ENCODE results near the gene AHCYL2.
"Not testable (repeated sequence)": the region's sequence is repeated elsewhere in the genome, so short reads cannot be mapped to it uniquely, and the experiment has no call there.

AHCYL2 gene

DNA sequence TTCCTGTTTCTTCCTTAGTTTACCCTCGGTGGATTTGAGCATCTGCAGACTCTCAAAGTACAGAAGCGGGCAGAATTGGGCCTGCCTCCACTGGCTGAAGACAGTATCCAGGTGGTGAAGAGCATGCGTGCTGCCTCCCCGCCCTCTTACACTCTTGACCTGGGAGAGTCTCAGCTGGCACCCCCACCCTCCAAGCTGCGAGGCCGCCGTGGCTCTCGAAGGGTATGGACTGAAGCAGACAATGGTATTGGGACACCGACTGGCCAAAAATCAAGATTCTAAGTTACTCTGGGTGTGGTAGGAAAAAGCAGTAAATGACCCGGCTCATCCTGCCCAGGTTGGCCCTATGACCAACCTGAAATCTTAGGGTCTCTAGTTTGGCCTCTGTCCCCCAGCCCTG is 231.6 kb downstream of the AHCYL2 start:
- DNase-seq (ENCODE audit: low spot score) = no peak

DNA sequence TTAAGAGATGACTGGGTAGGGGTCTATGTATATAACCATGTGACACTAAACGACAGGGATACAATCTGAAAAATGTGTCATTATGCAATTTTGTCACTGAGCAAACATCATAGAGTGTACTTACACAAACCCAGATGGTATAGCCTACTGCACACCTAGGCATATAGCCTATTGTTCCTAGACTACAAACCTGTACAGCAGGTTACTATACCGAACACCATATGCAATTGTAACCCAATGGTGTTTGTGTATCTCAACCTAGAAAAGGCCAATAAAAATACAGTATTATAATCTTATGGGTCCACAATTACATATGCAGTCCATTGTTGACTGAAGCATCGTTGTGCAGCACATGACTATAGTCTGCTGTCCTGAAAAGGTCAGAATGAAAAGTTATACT is 232.3 kb downstream of the AHCYL2 start:
- DNase-seq (ENCODE audit: low spot score) = no peak

DNA sequence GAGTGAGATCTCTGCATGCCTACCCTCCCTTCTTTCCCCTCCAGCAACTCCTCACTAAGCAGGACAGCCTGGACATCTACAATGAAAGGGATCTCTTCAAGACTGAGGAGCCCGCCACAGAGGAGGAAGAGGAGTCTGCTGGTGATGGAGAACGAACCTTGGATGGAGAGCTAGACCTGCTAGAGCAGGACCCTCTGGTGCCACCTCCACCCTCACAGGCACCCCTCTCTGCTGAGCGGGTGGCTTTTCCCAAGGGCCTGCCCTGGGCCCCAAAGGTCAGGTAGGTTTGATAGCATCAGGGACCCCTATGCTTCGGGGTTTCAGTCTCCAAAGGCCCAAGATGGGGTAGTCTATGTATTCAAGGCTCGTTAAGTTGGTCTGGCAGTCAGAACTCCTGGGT is 233.3 kb downstream of the AHCYL2 start:
- no peak for DNase-seq (ENCODE audit: low spot score)

DNA sequence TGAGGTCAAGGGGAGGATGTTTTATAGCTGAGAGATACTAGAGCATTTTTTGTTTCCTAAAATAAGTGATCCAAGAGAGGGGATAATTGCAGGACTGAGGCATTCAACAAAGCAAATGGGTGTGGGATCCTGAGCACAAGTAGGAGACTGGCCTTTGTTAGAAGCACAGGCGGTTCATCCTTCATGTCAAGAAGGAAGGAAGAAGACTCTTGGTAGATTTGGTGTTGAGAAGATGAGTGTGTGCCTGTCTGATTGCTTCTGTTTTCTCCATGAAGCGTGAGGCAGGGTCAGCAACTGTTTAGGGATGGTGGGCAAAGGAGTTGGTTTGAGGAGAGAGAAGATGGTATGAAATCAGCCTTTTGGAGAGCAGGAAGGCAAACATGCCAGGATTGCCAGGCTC is 237.0 kb downstream of the AHCYL2 start:
- no peak for DNase-seq (ENCODE audit: low spot score)

DNA sequence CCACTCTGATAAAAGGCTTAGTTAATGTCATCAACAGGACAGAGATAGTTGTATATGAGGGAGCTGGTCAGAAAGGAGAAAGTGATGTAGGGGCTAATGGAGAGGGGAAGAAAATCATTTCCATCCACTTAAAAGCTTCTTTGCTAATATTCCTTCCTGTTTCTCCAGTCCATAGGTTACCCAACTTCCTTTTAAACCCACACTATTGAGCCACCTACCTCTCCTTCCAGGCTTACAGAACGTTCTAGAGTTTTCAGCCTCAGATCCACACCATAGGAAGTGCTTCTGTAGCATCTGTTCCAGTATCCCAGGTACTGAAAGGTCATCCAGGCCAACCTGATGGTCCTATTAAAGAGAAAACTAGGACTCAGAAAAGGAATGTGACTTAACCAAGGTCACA is 237.6 kb downstream of the AHCYL2 start:
- no peak for DNase-seq (ENCODE audit: low spot score)

DNA sequence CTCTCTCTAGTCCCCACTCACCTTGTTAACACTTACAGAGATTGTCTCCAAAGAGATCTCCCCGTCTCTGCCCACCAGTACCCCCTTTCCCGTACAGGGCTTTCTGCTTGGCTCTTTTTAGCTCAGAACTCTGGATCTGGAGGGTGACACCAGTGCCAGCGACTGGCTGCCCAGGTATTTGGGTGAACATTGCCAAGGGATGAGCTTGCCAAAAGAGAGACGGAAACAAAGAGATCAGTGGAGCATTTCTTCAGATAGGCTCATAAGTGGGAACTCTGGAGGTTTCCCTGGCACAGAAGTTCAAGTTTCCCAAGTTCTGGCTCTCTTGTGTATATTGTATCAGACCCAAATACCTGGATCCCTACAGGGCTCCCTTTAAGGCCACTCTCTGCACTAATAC is 239.4 kb downstream of the AHCYL2 start:
- no peak for DNase-seq (ENCODE audit: low spot score)

DNA sequence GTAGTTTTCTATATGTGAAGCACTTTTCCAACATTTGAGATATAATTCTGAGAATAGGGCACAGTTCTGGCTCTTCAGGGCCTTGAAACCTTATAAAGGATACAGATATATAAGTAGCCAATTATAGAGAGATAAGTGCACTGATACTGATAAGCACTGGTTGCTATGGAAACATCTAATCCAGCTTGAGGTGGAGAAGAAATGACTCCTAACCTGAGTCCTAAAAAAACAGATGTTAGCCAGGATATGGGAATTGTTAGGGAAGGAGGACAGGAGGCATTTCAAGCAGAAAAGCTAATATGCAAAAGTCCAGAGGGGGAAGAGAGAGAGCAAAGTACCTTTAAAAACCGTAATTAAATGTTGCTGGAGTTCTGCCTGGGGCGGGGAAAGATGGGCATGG is 240.2 kb downstream of the AHCYL2 start:
- DNase-seq (ENCODE audit: low spot score) = no peak

DNA sequence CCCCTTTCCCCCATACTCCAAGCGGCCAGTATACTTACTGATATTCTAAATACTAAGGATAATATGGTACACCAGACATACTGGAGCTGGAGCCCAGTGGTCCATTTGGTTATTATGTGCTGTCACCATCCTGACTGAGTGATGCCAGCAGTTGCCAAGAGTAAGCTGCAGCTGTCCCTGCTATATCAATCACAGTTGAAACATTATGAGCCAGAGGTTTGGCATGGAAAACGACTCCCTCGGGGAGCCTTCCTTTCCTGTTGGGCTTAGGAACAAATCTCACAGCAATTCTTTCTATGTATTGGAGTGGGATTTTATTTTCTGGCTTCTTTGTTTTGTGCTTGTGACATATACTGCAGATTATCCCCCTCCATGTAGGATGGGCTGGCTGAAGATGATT is 242.0 kb downstream of the AHCYL2 start:
- no peak for DNase-seq (ENCODE audit: low spot score)

DNA sequence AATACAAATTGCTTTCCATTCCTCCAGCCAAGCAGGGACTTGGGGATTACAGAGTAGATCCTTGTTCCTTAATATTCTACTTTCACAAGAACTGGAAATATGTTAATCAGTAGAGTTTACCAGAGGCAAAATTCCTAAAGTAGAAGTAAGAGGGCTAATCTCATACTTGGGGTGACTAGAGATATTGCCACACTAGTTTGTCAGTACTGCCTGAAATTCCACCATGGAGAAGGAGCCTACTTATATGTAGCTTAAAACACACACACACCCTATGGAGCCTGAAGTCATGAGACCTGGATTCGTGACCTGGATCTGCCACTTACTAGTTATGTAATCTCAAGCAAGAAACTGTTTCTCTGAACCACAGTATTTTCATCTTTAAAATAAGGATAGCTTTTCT is 243.3 kb downstream of the AHCYL2 start:
- DNase-seq (ENCODE audit: low spot score) = no peak

DNA sequence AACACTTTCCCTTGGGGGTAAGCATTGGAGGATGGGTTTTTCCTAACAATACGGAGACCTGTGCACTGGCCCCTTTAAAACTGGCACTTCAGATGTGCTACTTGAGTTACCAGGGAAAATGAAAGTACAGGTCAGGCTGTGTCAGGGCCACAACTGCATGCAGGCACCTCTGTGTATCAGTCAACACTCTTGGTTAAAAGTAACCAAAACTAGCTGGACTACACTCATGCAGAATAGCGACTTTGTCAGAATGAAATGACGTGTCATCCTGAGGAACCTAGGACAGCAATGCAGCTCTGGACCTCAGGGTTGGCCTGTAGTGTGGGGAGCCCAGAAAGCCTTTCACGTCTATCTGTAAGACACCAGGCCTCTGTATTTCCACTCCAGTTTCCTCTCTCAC is 243.7 kb downstream of the AHCYL2 start:
- DNase-seq (ENCODE audit: low spot score) = no peak

DNA sequence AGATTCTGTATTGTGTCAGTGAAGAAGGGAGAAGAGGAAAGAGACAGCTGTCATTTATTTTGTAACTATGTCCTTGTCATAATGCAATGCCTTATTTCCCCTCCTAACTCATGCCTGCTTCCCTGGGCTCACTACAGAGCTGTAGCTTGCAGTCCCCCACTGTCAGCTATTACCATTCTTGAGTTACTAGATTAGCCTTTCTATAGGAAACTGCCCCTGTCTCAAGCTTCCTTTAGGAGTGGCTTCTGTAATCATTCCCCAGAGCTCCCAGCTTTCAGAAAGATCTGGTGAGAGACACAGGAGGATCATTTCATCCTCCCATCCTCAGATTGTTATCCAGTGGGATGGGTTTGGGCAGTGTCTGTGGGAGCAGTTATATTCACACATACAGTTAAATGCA is 245.1 kb downstream of the AHCYL2 start:
- DNase-seq (ENCODE audit: low spot score) = no peak

DNA sequence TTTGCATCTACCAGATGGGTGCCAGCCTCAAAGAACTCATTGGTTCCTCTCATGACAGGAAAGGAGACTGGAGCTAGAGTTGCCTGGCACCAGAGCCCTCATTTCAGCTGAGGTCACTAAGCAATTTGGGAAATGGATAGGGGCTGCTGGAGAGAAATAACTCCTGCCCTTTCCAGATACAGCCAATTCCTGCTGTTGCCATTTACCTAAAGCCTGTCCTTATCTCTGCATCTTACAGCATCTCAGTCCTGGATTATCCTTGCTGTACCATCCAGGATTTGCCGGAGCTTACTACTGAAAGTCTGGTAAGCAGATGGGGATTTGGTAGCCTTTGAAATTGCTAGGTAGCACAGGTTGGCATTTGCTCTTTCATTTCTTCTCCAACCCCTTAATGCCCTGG is 245.6 kb downstream of the AHCYL2 start:
- no peak for DNase-seq (ENCODE audit: low spot score)

DNA sequence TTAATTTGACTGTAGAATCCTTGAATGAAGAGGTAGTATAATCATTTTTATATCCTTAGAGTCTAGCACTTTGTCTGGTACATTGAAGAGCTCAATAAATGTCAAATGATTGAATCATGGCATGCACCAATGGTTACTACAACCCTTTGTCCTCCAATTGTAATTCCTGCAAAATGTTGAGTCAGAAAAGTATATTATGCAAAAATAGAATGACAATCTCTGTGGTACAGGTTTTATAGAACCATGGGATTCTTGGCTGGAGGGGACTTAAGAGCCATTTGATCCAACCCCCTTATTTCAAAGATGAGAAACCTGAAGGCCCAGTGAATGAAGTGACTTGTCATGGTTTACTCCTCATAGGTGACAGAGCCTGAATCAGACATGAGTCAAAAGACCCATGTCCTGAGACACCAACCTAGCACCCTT is 246.6 kb downstream of the AHCYL2 start:
- no peak for DNase-seq (ENCODE audit: low spot score)

DNA sequence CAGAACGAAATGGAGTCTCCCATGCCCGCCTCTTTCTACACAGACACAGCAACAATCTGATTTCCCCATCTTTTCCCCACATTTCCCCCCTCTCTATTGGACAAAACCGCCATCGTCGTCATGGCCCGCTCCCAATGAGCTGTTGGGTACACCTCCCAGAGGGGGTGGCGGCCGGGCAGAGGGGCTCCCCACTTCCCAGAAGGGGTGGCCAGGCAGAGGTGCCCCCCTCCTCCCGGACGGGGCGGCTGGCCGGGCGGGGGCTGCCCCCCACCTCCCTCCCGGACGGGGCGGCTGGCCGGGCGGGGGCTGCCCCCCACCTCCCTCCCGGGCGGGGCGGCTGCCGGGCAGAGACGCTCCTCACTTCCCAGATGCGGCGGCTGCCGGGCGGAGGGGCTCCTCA is 251.1 kb downstream of the AHCYL2 start:
- not testable (repeated sequence) for DNase-seq (ENCODE audit: low spot score)

DNA sequence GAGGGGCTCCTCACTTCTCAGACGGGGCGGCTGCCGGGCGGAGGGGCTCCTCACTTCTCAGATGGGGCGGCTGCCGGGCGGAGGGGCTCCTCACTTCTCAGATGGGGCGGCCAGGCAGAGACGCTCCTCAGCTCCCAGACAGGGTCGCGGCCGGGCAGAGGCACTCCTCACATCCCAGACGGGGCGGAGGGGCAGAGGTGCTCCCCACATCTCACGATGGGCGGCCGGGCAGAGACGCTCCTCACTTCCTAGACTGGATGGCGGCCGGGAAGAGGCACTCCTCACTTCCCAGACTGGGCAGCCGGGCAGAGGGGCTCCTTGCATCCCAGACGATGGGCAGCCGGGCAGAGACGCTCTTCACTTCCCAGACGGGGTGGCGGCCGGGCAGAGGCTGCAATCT is 251.6 kb downstream of the AHCYL2 start:
- not testable (repeated sequence) for DNase-seq (ENCODE audit: low spot score)

Data from CD4-positive, alpha-beta T cell treated with Interleukin-6 at 100 ng/mL for 8 hours (primary cell).